ENCODE results near the gene UBASH3B.

UBASH3B gene

GRCh38 chr11:122703541-122704272, 48.2 kb downstream of the UBASH3B start:
- Mint-ChIP-seq H3K27me3 (no peaks in the 10 kb centered on the region), H3K9me3 (no peaks in the 10 kb centered on the region), H3K4me1 (peaks cover 39% of the 10 kb centered on the region), H3K4me3 (no peak overlapping the region), H3K36me3 (no peaks in the 10 kb centered on the region), H3K27ac (peak overlapping the region; percentile 33)
- peak; percentile 60 for ATAC-seq

GRCh38 chr11:122705396-122705795, 49.9 kb downstream of the UBASH3B start:
- no peak for ATAC-seq
- Mint-ChIP-seq H3K9me3 (no peaks in the 10 kb centered on the region), H3K4me1 (peaks cover 38% of the 10 kb centered on the region), H3K36me3 (no peaks in the 10 kb centered on the region), H3K27me3 (no peaks in the 10 kb centered on the region), H3K27ac (no peak overlapping the region), H3K4me3 (no peak overlapping the region)

- peaks cover 27% of the 10 kb centered on the region for H3K4me1 Mint-ChIP-seq
- ATAC-seq = no peak
- H3K4me3 Mint-ChIP-seq = no peak overlapping the region
- H3K27ac Mint-ChIP-seq = no peak overlapping the region
- H3K27me3 Mint-ChIP-seq = no peaks in the 10 kb centered on the region
- no peaks in the 10 kb centered on the region for H3K9me3 Mint-ChIP-seq
- no peaks in the 10 kb centered on the region for H3K36me3 Mint-ChIP-seq
Observed at GRCh38 chr11:122706291-122707088, 51.0 kb downstream of the UBASH3B start.

GRCh38 chr11:122707111-122707510, 51.6 kb downstream of the UBASH3B start:
- H3K36me3 Mint-ChIP-seq = no peaks in the 10 kb centered on the region
- ATAC-seq = no peak
- no peak overlapping the region for H3K4me3 Mint-ChIP-seq
- no peaks in the 10 kb centered on the region for H3K27me3 Mint-ChIP-seq
- H3K27ac Mint-ChIP-seq = no peak overlapping the region
- H3K4me1 Mint-ChIP-seq = peaks cover 22% of the 10 kb centered on the region
- H3K9me3 Mint-ChIP-seq = no peaks in the 10 kb centered on the region

GRCh38 chr11:122707901-122708300, 52.4 kb downstream of the UBASH3B start:
- H3K4me3 Mint-ChIP-seq = no peak overlapping the region

GRCh38 chr11:122709039-122709760, 53.7 kb downstream of the UBASH3B start:
- Mint-ChIP-seq H3K4me1 (peaks cover 26% of the 10 kb centered on the region), H3K9me3 (no peaks in the 10 kb centered on the region), H3K27ac (peak overlapping the region; percentile 47), H3K36me3 (no peaks in the 10 kb centered on the region), H3K4me3 (no peak overlapping the region), H3K27me3 (no peaks in the 10 kb centered on the region)
- ATAC-seq = no peak

More at GRCh38 chr11:122707901-122708300, 52.4 kb downstream of the UBASH3B start:
- peaks cover 22% of the 10 kb centered on the region for H3K4me1 Mint-ChIP-seq
- ATAC-seq = no peak
- H3K9me3 Mint-ChIP-seq = no peaks in the 10 kb centered on the region
- H3K36me3 Mint-ChIP-seq = no peaks in the 10 kb centered on the region
- no peaks in the 10 kb centered on the region for H3K27me3 Mint-ChIP-seq
- H3K27ac Mint-ChIP-seq = no peak overlapping the region

GRCh38 chr11:122711362-122711761, 55.8 kb downstream of the UBASH3B start:
- Mint-ChIP-seq H3K4me3 (no peak overlapping the region), H3K36me3 (no peaks in the 10 kb centered on the region), H3K9me3 (no peaks in the 10 kb centered on the region), H3K27me3 (no peaks in the 10 kb centered on the region), H3K27ac (no peak overlapping the region), H3K4me1 (peaks cover 44% of the 10 kb centered on the region)
- ATAC-seq = no peak

GRCh38 chr11:122711831-122712381, 56.4 kb downstream of the UBASH3B start:
- peaks cover 50% of the 10 kb centered on the region for H3K4me1 Mint-ChIP-seq
- H3K27ac Mint-ChIP-seq = no peak overlapping the region
- no peak overlapping the region for H3K4me3 Mint-ChIP-seq
- no peak for ATAC-seq
- H3K9me3 Mint-ChIP-seq = no peaks in the 10 kb centered on the region
- no peaks in the 10 kb centered on the region for H3K36me3 Mint-ChIP-seq
- H3K27me3 Mint-ChIP-seq = no peaks in the 10 kb centered on the region

GRCh38 chr11:122714004-122714403, 58.5 kb downstream of the UBASH3B start:
- Mint-ChIP-seq H3K4me3 (no peak overlapping the region), H3K27ac (peak overlapping the region; percentile 70), H3K27me3 (no peaks in the 10 kb centered on the region), H3K4me1 (peaks cover 59% of the 10 kb centered on the region), H3K9me3 (no peaks in the 10 kb centered on the region), H3K36me3 (no peaks in the 10 kb centered on the region)
- peak; percentile 67 for ATAC-seq

GRCh38 chr11:122714484-122714883, 59.0 kb downstream of the UBASH3B start:
- H3K9me3 Mint-ChIP-seq = no peaks in the 10 kb centered on the region
- H3K4me3 Mint-ChIP-seq = no peak overlapping the region
- no peaks in the 10 kb centered on the region for H3K36me3 Mint-ChIP-seq
- no peak for ATAC-seq
- H3K27me3 Mint-ChIP-seq = no peaks in the 10 kb centered on the region
- peak overlapping the region; percentile 70 for H3K27ac Mint-ChIP-seq
- peaks cover 54% of the 10 kb centered on the region for H3K4me1 Mint-ChIP-seq

GRCh38 chr11:122715548-122716440, 60.3 kb downstream of the UBASH3B start:
- Mint-ChIP-seq H3K27me3 (no peaks in the 10 kb centered on the region), H3K27ac (peak overlapping the region; percentile 64), H3K36me3 (no peaks in the 10 kb centered on the region), H3K4me1 (peaks cover 63% of the 10 kb centered on the region), H3K4me3 (no peak overlapping the region), H3K9me3 (no peaks in the 10 kb centered on the region)
- ATAC-seq = no peak

- Mint-ChIP-seq H3K36me3 (no peaks in the 10 kb centered on the region), H3K4me3 (no peak overlapping the region), H3K27ac (peak overlapping the region; percentile 64), H3K9me3 (no peaks in the 10 kb centered on the region), H3K27me3 (no peaks in the 10 kb centered on the region), H3K4me1 (peaks cover 63% of the 10 kb centered on the region)
- ATAC-seq = peak; percentile 93
Observed at GRCh38 chr11:122717264-122717867, 61.8 kb downstream of the UBASH3B start.

- H3K4me3 Mint-ChIP-seq = no peak overlapping the region
- no peak overlapping the region for H3K27ac Mint-ChIP-seq
- H3K4me1 Mint-ChIP-seq = peaks cover 48% of the 10 kb centered on the region
- H3K36me3 Mint-ChIP-seq = no peaks in the 10 kb centered on the region
- H3K9me3 Mint-ChIP-seq = no peaks in the 10 kb centered on the region
- H3K27me3 Mint-ChIP-seq = peaks cover 10% of the 10 kb centered on the region
- no peak for ATAC-seq
Observed at GRCh38 chr11:122720107-122720881, 64.8 kb downstream of the UBASH3B start.
